ENCODE measurements around the gene PACRG. TPM values are rescaled to one million over a fixed set of nuclear protein-coding genes. Genes with fewer than 3 reads are reported as not detected.

PACRG gene
- total RNA-seq, 1 donor: under 0.01 TPM

DNA sequence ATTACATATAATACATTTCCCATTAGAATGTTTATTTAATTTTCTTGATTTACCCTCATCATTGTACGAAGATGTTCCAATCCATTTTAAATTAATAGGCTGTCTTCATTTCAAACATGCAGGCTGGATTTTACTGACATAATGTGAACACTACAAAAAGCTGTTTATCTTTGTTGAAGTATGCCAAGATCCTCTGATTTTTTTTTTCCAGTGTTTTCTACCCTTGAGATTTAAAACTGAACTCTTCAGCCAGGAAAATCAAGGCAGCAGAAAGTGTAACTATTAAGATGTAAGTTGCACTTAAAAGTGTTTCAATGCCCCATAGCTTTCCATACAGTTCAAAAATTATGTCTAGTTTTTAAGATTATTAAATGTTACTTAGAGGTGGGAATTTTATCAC is 43.7 kb upstream of the PACRG start:
- no peak overlapping the region for H3K4me3 ChIP-seq (ENCODE audit: low read depth, low read length)
- DNase-seq (ENCODE audit: low read depth): no peak
- TF ChIP-seq, protein P1, sequence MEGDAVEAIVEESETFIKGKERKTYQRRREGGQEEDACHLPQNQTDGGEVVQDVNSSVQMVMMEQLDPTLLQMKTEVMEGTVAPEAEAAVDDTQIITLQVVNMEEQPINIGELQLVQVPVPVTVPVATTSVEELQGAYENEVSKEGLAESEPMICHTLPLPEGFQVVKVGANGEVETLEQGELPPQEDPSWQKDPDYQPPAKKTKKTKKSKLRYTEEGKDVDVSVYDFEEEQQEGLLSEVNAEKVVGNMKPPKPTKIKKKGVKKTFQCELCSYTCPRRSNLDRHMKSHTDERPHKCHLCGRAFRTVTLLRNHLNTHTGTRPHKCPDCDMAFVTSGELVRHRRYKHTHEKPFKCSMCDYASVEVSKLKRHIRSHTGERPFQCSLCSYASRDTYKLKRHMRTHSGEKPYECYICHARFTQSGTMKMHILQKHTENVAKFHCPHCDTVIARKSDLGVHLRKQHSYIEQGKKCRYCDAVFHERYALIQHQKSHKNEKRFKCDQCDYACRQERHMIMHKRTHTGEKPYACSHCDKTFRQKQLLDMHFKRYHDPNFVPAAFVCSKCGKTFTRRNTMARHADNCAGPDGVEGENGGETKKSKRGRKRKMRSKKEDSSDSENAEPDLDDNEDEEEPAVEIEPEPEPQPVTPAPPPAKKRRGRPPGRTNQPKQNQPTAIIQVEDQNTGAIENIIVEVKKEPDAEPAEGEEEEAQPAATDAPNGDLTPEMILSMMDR (IDR thresholded peaks at IDR 0.05; ENCODE audit: insufficient read depth, low read depth, low read length): no peak

DNA sequence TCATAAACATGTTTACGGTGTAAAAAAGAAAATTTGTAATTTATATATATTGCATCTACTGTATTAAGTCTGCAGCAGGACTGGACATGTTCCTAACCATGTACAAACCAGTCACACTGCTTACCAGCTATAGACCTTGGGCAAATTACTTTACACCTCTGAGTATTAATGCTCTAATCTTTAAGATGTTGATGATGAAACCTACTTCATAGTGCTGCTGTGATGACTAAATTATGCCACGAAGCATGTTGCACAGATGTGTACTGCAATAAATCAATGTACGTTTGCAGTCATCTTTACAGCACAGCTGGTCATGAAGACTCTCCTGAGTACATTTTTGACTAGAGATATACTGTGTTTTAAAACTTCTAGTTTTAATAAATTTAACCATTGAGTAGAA is 42.8 kb upstream of the PACRG start:
- DNase-seq (ENCODE audit: low read depth): peak; percentile 9
- TF ChIP-seq, protein P1 (IDR thresholded peaks at IDR 0.05; ENCODE audit: insufficient read depth, low read depth, low read length): no peak
- H3K4me3 ChIP-seq (ENCODE audit: low read depth, low read length): no peak overlapping the region

DNA sequence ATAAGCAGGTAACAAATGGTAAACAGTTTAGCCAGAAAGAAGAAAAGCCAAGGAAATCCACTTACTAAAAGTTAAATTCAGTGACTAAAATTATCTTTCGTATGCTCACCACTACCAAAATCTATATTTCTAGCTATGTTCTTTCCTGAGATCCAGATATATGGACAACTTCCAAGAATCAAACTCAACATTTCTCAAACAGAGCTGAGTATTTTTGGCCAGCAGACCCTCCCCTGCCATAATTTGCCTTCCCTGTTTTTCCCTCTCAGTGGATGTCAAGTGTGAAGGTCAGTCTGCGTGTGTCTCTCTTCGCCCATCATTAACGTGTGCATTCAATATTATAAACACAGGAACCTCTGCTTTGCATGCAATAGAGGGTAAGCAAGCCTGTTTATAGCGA is 42.2 kb upstream of the PACRG start:
- no peak for DNase-seq (ENCODE audit: low read depth)
- TF ChIP-seq, protein P1 (IDR thresholded peaks at IDR 0.05; ENCODE audit: insufficient read depth, low read depth, low read length): no peak
- H3K4me3 ChIP-seq (ENCODE audit: low read depth, low read length): no peak overlapping the region

DNA sequence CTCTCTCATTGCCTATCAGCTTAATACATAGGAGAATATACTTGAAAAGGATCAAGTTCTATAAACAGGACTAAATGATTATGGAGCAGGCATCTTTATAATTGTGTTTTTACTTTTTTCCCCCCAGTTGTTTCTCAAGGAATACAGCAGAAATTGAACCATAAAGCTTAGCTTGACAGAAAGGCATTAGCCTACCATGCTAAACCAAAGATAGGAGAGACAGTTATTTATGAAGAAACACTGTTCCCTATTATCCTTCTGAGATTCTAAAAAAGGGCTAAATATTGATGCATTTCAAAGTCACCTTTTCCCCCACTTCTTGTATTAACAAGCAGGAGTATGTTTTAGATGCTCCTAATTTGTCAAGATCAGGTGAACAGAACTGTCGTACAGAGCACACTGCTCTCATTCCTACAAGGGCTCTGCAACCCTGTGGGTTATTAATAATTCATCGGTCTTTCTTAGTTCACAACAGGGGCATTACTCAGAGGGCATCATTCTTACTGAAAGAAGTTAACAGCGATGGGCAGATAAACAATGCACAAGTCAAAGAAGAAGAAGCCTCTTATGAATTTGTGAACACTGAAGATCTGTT is 38.9 kb upstream of the PACRG start:
- DNase-seq (ENCODE audit: low read depth): no peak
- H3K4me3 ChIP-seq (ENCODE audit: low read depth, low read length): no peak overlapping the region
- TF ChIP-seq, protein P1 (IDR thresholded peaks at IDR 0.05; ENCODE audit: insufficient read depth, low read depth, low read length): no peak

DNA sequence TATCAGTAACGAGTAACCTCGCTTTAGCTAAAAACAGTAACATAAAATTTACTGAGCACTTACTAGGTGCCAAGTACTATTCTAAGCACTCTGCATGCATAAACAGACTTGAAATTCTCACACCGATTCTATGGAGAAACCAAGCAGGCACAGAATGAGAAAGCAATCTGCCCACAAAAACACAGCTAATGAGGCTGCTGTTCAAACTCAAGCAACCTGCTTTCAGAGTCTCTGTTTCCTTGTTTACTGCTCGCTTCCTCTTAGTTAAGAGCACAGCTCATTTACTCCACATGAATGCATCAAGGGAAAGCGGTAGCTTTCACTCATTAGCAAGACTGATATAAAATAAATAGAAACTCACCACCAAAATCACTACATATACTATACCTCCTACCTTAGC is 37.6 kb upstream of the PACRG start:
- no peak for DNase-seq (ENCODE audit: low read depth)
- H3K4me3 ChIP-seq (ENCODE audit: low read depth, low read length): no peak overlapping the region
- TF ChIP-seq, protein P1 (IDR thresholded peaks at IDR 0.05; ENCODE audit: insufficient read depth, low read depth, low read length): no peak

DNA sequence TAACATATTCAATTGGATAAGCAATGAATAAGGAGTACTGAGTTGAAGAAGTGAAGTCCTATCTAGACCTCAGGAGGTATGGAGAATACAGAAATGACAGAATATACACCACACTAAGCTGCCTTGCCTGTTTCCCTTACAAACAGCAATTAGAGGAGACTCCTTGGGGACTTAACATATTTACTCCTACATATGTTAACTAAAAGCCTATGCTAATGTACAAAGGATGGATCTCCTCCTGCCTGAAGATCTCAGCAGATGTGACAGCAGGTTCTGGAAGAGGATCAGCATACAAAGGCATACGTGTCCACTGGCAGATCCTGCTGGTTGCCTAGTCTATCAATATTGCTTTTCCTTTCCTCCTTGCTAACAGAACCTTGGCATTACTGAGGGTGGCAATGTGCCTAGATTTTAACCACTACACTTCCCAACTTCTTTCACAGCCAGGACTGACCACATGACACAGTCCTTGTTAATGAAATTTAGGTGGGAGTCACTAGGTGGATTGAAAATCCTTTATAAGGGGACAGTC is 29.8 kb upstream of the PACRG start:
- no peak for DNase-seq (ENCODE audit: low read depth)

More for the DNA sequence above, 29.8 kb upstream of the PACRG start:
- TF ChIP-seq, protein P1 (IDR thresholded peaks at IDR 0.05; ENCODE audit: insufficient read depth, low read depth, low read length): no peak
- H3K4me3 ChIP-seq (ENCODE audit: low read depth, low read length): no peak overlapping the region

Measured in fibroblast of villous mesenchyme (primary cell).